HG02678 (cell line): ENCODE data around the gene ZNF597.
"Not testable (repeated sequence)": the region's sequence is repeated elsewhere in the genome, so short reads cannot be mapped to it uniquely, and the experiment has no call there.

Experiments used
- ATAC-seq: cut with Tn5 transposase; IDR thresholded peaks from one replicate; pipeline ENCODE4 v1.9.1; 2021; ENCODE audit warnings: mild to moderate bottlenecking, moderate library complexity; ENCODE audit not compliant: unreplicated experiment

ZNF597 gene

DNA sequence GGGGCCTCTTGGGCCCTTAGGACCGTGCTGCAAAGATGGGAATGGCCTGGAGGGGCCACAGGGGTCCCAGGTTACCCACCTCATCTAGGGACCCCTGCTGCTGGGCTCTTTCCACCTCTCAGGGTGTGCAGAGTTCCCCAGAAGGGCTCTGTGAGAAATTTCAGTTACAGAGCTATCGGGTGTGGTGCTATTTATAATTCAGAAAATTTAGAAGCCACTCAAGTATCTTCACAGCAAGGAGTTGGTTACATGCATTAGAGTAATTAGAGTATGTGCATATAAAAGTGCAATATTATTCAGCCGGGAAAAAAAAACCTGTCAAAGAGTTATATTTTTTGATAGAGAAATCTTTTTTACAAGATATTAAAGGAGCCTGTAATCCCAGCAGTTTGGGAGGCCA lies 33.1 kb upstream of the ZNF597 start:
- ATAC-seq: no peak

GRCh38 chr16:3475604-3476375 lies 32.5 kb upstream of the ZNF597 start:
- no peak for ATAC-seq

GRCh38 chr16:3474870-3475269 lies 31.6 kb upstream of the ZNF597 start:
- not testable (repeated sequence) for ATAC-seq

GRCh38 chr16:3474136-3474779 lies 31.0 kb upstream of the ZNF597 start:
- ATAC-seq: no peak

DNA sequence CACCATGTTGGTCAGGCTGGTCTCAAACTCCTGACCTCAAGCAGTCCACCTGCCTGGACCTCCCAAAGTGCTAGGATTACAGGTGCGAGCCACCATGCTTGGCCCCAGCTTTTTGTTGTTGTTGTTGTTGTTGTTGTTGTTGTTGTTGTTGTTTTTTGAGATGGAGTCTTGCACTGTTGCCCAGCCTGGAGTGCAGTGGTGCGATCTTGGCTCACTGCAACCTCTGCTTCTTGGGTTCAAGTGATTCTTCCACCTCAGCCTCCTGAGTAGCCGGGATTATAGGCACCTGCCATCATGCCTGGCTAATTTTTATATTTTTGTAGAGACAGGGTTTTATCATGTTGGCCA lies 30.3 kb upstream of the ZNF597 start:
- not testable (repeated sequence) for ATAC-seq

GRCh38 chr16:3472878-3473595 lies 29.7 kb upstream of the ZNF597 start:
- ATAC-seq: no peak

DNA sequence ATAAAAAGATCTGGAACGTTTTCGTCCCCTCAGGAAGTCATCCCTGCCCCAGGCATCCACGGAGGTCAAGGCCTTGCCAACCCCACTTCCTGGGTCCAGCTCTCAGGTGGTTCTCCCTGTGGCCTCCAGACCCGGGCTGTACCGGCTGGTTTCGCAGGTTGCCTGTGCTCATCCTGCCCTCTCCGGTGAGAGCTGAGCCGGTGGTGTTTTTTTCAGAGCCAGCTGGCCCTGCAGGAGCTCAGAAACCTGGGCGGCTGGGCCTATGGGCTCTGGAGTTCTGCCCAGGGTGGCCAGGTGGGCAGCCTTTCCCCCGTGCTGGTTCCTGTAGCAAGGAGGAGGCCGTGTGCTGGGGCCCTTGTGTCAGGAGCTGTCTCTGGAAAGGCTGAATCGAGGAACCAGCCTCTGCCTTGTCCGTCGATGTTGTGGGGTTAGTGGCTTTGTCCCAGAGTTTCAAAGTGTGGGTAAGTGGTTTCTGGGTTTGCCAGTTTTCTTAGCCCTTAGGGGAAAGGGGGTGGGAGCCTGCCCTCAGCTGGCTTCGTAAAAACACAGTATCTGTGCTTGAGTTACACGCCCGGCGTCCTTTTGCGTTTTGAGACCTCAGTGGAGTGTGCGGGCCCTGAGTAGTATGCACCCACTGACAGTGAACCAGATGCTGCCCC lies 28.3 kb upstream of the ZNF597 start:
- no peak for ATAC-seq

- ATAC-seq: no peak
Observed at GRCh38 chr16:3470723-3471122, 27.4 kb upstream of the ZNF597 start.

- ATAC-seq: no peak
Observed at GRCh38 chr16:3469736-3470135, 26.4 kb upstream of the ZNF597 start.

- no peak for ATAC-seq
Observed at GRCh38 chr16:3468501-3468900, 25.2 kb upstream of the ZNF597 start.

DNA sequence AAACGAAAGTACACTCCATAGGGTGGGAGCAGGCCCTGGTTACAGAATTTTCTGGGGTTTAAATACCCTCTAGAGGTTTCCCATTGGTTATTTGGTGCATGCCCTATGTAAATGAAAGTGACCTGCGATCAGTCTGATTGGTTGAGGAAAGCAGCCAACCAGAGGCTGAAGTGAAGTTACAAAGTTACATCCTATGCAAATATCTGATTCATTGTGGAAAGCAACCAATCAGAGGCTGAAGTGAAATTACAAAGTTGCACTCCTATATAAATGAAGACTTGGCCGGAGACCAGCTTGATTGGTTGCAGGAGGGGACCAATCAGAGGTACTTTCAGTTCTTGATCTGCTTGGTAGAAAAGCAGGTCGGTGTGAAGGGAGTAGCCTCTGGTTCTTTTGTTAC lies 24.6 kb upstream of the ZNF597 start:
- ATAC-seq: no peak

DNA sequence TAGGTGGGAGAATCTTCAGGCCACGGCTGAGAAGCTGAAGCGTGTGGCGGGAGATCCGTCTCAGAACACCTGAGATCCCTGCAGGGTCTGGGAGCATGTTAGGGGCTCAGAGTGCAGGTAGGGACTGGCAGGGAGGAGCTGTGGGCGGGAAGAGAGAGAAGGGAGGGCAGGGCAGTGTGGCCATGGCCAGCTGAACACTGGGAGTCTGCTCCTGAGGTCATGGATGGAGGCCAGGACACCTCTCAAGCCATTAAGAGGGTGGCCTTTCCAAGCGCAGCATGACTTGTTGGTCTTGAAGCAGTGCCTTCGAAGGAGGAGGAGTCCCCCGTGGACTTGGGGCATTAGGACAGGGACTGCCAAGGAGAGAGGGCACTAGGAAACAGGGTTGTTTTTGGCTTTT lies 23.9 kb upstream of the ZNF597 start:
- ATAC-seq: no peak

DNA sequence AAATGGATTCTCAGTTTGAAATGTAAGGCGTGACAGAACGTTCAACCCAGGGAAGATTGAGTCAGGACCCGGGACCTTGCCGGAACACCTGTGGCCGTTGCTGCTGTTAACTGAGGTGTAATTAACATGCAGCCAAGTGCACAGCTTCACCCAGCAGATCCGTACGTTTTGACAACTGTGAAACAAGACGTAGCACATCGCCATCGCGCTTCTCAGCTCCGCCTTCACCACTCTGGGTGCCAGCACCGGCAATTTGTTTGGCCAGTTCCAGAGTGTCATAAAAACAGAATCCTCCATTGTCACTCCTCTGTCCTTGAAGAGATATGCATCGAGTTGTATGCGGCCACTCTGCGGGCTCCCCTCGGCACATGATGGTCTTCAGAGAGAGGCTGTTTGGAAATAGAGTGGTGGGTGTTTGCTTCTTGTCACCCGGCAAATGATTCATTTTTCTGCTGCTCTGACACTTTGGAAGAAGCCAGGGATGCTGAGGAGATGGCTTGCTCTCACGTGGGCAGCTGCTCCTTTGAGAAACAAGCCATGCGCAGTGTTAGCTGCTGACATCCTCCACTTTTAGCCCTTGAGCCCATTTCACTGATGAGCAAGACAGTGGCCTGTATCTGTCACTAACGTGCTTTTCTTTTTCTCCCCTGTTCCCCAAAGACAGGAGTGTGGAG lies 22.7 kb upstream of the ZNF597 start:
- ATAC-seq: no peak

GRCh38 chr16:3465301-3465700 lies 22.0 kb upstream of the ZNF597 start:
- no peak for ATAC-seq

- ATAC-seq: no peak
Observed at GRCh38 chr16:3461151-3461550, 17.8 kb upstream of the ZNF597 start.

DNA sequence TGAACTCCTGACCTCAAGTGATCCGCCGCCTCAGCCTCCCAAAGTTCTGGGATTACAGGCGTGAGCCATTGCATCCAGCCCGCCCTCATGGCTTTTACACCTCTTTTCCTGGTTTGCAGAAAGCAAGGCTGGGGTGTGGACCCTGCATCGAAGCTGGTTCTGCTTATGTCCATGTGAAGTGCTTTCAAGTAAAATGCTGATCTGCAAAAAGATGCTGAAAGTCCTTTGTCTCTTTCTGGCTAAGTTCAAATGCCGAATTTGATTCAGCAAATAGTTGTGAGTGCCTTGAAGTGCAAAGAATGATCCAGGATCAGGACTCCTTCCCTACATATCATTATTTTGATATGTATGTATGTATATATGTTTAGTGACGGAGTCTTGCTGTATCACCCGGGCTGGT lies 17.3 kb upstream of the ZNF597 start:
- no peak for ATAC-seq

GRCh38 chr16:3460121-3460520 lies 16.8 kb upstream of the ZNF597 start:
- ATAC-seq: no peak

GRCh38 chr16:3459401-3460090 lies 16.2 kb upstream of the ZNF597 start:
- no peak for ATAC-seq

GRCh38 chr16:3458852-3459361 lies 15.6 kb upstream of the ZNF597 start:
- ATAC-seq: peak; percentile 39

DNA sequence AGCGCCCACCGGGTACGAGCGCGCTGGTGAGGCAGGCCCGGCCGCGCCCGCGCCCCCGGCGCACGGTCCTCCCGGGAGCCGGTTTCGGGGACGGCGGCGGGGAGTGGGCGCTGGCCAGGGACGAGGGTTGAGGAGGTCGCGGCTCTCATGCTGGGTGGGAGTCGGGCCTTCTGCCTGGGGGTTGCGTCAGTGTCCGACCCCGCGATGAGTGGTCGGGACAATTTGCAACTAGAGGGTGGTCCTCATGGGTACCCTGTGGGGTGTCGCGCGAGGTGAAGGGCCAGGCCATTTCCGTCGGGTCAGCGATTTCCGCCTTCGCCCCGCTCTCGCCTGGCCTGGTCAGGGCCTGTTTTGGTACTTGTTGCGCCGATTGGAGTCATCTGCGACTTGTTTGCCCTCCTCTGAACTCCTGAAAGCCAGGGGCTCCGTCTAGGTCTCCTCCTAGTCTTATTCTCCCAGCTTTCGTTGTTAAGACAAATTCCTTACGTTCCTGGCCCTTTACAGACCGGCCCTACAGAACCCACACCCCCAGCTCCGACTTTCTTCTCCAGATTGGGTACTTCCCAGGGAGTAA lies 15.1 kb upstream of the ZNF597 start:
- peak; percentile 6 for ATAC-seq
